OCI-LY3 (cell line): ENCODE data around the gene SIRT1.

Source experiments
- EZH2phosphoT487 ChIP-seq: fragments of 200-600 bp; shearing (Covaris generic); IDR thresholded peaks from 2 replicates; pipeline ENCODE4 v1.6.1; 2018; ENCODE audit warnings: antibody characterized with exemption, mixed run types, low read depth
- TF ChIP-seq, protein P1 (sequence below): fragments of 200-600, 300-600 bp; sonication (generic); IDR thresholded peaks from 2 replicates; pipeline ENCODE4 v1.5.1; 2014; ENCODE audit warnings: antibody characterized with exemption, low read length, low read depth

GRCh38 chr10:67875340-67876238 lies 8.9 kb upstream of the SIRT1 start:
- TF ChIP-seq, protein P1, sequence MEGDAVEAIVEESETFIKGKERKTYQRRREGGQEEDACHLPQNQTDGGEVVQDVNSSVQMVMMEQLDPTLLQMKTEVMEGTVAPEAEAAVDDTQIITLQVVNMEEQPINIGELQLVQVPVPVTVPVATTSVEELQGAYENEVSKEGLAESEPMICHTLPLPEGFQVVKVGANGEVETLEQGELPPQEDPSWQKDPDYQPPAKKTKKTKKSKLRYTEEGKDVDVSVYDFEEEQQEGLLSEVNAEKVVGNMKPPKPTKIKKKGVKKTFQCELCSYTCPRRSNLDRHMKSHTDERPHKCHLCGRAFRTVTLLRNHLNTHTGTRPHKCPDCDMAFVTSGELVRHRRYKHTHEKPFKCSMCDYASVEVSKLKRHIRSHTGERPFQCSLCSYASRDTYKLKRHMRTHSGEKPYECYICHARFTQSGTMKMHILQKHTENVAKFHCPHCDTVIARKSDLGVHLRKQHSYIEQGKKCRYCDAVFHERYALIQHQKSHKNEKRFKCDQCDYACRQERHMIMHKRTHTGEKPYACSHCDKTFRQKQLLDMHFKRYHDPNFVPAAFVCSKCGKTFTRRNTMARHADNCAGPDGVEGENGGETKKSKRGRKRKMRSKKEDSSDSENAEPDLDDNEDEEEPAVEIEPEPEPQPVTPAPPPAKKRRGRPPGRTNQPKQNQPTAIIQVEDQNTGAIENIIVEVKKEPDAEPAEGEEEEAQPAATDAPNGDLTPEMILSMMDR = no peak
- no peak for TF ChIP-seq EZH2phosphoT487
